ENCODE results near the gene CDC42EP2. TPM values are rescaled to one million over a fixed set of nuclear protein-coding genes. Genes with fewer than 3 reads are reported as not detected.

The CDC42EP2 gene
- total and polyA plus RNA-seq, 2 donors (not counting 3 experiments of a cell fraction or from before 2014, with no cell fraction given): 23.9 to 26.4 TPM

GRCh38 chr11:65288706-65289536 is 25.7 kb upstream of the CDC42EP2 start:
- intact Hi-C loops (cut with micrococcal nuclease): no loop called here
- Histone ChIP-seq H3K4me3 (replicated peaks in 1 of 3; ENCODE audit: insufficient read depth in 1 of 3, low read depth in 1 of 3, low read length in 3 of 3) (no peak overlapping the region), H3K9me1 (replicated peaks; ENCODE audit: control insufficient read depth, extremely low read depth, insufficient read depth, low read length) (no peaks in the 10 kb centered on the region), H3K4me1 (ENCODE audit: control insufficient read depth, extremely low read depth, insufficient read depth, low read length) (peaks cover 29% of the 10 kb centered on the region), H3K27me3 (ENCODE audit: control insufficient read depth in 2 of 2, insufficient read depth in 2 of 2, low read length in 2 of 2) (no peaks in the 10 kb centered on the region), H3K79me2 (ENCODE audit: control insufficient read depth, insufficient read depth, low read length) (no peaks in the 10 kb centered on the region), H3K4me2 (ENCODE audit: insufficient read depth, low read length) (no peak overlapping the region), H4K20me1 (replicated peaks; ENCODE audit: control insufficient read depth, extremely low read depth, insufficient read depth, low read length) (no peaks in the 10 kb centered on the region), H3K9me3 (replicated peaks; ENCODE audit: control insufficient read depth, insufficient read depth, low read length) (no peaks in the 10 kb centered on the region), H2AFZ (ENCODE audit: low read depth, low read length) (no peak overlapping the region), H3K36me3 (ENCODE audit: control insufficient read depth in 2 of 2, extremely low read depth in 1 of 2, insufficient read depth in 2 of 2, low read length in 2 of 2) (peaks cover 0 to 6% of the 10 kb centered on the region in 2 experiments), H3K27ac (ENCODE audit: insufficient read depth, low read depth, low read length) (no peak overlapping the region), H3K9ac (replicated peaks; ENCODE audit: extremely low read depth, insufficient read depth, low read length) (no peak overlapping the region)
- CTCF ChIA-PET: interaction anchor here (1.0 to 9.8 kb wide), 3 partner anchors 11 to 26 kb away, joined by 3 to 103 read pairs (median 6); partner anchors contain the start of gene CDC42EP2
- TF ChIP-seq EZH2 (IDR thresholded peaks at IDR 0.05; ENCODE audit: borderline replicate concordance, low read depth, low read length, severe bottlenecking) (no peak), FOS (IDR thresholded peaks at IDR 0.05; ENCODE audit: borderline replicate concordance, insufficient read depth, low read length) (no peak), POLR2A (IDR thresholded peaks at IDR 0.05; ENCODE audit: low read depth, low read length) (no peak), CTCF (IDR thresholded peaks at IDR 0.05; ENCODE audit: extremely low read depth in 1 of 2, insufficient read depth in 1 of 2, low read depth in 1 of 2, low read length in 2 of 2) (no peak), MYC (IDR thresholded peaks at IDR 0.05; ENCODE audit: low read depth, low read length) (no peak), JUN (IDR thresholded peaks at IDR 0.05; ENCODE audit: borderline replicate concordance, insufficient read depth, insufficient read length, low read depth) (no peak), GATA2 (IDR thresholded peaks at IDR 0.05; ENCODE audit: insufficient read depth, insufficient read length, low read depth, low read length) (no peak), MAX (IDR thresholded peaks at IDR 0.05; ENCODE audit: insufficient read depth, insufficient read length) (no peak), POLR2AphosphoS5 (IDR thresholded peaks at IDR 0.05; ENCODE audit: insufficient read depth, low read depth, low read length) (no peak)
- FAIRE-seq: no peak
- BruUV-seq (replicated peaks): no TSS peak
- POLR2A ChIA-PET: no interaction called here
- dilution Hi-C loops (cut with MboI; ENCODE audit: extremely low pct_ligation_motif_present, low sequenced_read_pairs): no loop called here
- DNase-seq (ENCODE audit: low read depth, low spot score): no peak

Measured in endothelial cell of umbilical vein (primary cell).